GM18868 (cell line): ENCODE results near the gene IGBP1.
"Not testable (repeated sequence)": the region's sequence is repeated elsewhere in the genome, so short reads cannot be mapped to it uniquely, and the experiment has no call there.

Experiments used
- ATAC-seq: cut with Tn5 transposase; IDR thresholded peaks from one replicate; pipeline ENCODE4 v1.9.1; 2021; ENCODE audit warnings: mild to moderate bottlenecking, moderate library complexity; ENCODE audit not compliant: unreplicated experiment

Gene IGBP1

DNA sequence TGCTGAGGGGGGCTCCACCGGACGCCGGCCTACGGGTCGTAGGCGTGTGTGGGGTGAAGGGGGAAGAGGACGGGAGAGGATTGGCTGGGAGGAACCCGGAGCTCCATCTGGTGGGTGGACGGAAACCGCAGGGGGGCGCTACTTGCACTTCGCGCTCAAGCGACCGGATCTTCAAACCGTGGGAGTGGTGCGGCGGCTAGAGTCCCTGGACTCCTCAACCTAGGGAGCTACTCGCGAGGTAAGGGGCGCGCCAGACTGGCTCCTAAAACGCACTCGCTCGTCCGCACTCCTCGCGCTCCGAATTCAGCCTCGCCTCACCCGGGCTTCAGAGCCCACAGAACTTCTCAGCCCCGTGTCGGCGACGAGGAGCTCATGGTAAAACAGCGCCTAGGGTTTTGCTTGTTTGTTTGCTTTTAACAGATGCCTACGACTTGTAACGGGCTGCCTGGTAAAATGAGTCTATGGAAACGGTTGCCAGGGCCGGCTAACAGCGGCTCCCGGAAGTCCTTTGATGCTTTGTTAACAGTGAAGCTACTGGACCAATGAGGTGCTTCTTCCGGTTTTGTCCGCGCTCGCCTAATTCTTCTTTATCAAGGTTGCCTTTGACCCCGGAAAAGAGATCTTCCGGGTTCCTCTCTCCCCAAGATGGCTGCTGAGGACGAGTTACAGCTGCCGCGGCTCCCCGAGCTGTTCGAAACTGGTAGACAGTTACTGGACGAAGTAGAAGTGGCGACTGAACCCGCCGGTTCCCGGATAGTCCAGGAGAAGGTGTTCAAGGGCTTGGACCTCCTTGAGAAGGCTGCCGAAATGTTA, at the start of gene IGBP1:
Gene IGBP1, plus strand, starts transcription at position 145 of the 813 bp plus-strand sequence. Its CDS starts 501 bp downstream, at position 646.
- peak; percentile 87 for ATAC-seq

DNA sequence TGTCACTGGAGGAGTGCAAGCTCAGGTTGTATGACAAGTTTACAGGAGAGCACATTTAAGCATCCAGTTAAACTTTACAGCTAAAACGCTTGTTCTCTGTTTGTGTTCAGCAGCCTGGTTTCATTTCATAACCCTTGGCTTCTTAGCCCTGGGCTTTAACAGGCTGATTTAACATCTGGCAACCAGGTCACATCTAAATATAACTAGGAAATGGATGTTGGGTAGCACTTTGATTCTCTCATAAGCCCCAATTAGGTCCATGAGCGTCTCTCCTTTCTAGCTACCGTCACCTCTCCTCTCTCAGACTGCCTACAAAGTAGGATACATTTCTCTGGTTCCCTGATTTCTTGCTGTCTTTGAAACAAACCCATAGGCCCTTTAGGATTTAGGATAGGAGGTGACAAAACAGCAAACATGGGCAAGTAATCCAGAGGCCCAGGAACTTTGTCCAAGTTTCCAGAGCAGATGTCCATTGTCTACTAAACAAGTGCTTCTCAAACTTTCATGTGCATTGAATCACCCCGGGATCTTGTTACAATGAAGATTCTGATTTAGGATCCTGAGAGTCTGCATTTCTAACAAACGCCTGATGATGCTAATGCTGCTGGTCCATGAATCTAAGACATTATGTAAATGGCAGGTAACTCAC, 48.5 kb upstream of the IGBP1 start:
- ATAC-seq = no peak

DNA sequence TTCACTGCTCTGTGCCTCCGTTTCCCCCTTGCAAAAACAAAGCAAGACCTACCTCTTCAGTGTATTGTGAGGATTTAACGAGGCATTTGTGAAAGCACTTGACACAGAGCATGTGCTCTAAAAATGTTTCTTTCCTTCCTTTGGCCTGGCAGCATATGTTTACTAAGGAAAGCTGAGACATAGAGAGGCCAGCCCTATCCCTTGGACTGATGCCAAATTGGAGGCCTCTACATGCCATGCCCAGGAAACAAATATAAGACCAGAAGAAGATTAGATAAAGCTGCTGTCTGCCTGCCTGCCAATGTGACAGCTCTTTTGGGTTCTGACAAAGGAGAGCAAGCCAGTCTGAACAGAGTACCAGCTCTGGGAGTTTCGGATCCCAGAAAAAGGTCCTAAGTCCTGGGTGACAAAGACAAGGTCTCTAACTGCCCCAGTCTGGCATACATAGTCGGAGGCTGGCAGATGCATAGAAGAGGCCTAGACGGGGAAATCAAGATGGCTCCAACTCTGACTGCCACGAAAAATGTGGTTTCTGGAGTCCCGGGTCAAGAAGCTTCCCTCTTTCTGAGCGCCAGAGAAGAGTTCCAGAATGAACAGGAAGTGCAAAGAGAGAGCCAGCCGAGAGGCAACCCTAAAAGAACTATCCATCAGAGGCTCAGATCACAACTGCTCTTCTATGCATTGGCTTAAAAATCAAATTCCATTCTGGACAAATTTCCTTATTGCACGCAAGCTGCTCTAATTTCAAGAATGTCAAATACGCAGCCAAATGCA, 45.2 kb upstream of the IGBP1 start:
- no peak for ATAC-seq

- ATAC-seq = no peak
These were observed 44.5 kb upstream of the IGBP1 start for GRCh38 chrX:70088751-70089150.

DNA sequence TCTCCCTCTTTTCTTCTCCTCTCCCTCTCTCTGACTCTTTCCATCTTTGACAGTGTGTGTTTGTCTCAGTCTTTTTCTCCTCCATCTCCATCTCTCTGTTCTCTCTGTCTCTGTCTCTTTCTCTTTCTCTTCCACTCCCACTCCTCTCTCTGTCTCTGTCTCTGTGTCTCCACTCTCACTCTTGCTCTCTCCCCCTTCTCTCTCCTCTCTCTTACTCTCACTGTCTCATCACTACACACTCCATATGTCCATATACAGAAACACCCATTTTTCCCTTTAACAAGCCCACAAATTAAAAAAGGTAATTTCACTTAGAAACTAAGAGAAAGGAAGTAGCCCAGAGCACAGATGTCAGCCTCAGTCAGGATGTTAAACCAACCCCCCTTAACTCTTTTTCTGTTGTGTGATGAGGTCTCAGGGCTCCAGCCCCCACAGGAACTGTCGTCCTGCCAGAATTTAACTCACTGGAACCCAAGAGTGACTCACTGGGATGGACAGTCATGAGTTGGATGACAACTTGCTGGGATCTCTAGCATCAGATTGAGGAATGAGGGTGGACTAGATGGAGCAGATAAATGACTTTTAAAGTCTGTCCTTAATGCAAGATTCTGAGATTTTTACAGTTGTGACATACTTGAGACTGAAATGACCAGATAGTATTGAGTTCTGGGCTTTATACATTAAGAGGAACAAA, 43.5 kb upstream of the IGBP1 start:
- no peak for ATAC-seq

- no peak for ATAC-seq
These were observed 41.0 kb upstream of the IGBP1 start for GRCh38 chrX:70092247-70092646.

GRCh38 chrX:70096052-70096451, 37.2 kb upstream of the IGBP1 start:
- no peak for ATAC-seq

- no peak for ATAC-seq
These were observed 28.0 kb upstream of the IGBP1 start for GRCh38 chrX:70105229-70105628.

GRCh38 chrX:70111436-70112026, 21.7 kb upstream of the IGBP1 start:
- ATAC-seq = not testable (repeated sequence)

GRCh38 chrX:70117738-70118137, 15.5 kb upstream of the IGBP1 start:
- ATAC-seq = no peak

GRCh38 chrX:70123014-70123413, 10.2 kb upstream of the IGBP1 start:
- not testable (repeated sequence) for ATAC-seq

- no peak for ATAC-seq
These were observed 8.6 kb upstream of the IGBP1 start for GRCh38 chrX:70124678-70125077.

GRCh38 chrX:70128071-70128470, 5.2 kb upstream of the IGBP1 start:
- no peak for ATAC-seq

DNA sequence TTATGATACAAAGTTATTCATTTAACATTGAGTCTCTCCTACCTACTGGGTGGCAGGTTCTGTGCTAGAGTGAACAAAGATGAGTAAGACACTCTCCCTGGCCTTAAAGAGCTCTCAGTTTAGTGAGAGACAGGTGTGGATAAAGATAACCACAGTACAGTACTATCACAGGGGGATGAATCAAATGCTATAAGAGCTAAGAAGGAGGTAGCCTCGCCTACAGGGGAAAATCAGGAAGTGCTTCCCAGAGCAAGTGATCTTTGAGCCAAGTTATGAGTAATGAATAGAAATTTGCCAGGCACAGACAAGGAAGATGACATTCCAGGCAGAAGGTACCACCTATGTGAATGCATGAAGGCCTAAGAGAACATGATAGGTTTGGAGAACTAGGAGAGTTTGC, 3.4 kb upstream of the IGBP1 start:
- ATAC-seq = no peak

- ATAC-seq = no peak
These were observed 1.0 kb upstream of the IGBP1 start for GRCh38 chrX:70132224-70132623.

- ATAC-seq = no peak
These were observed 357 bp upstream of the IGBP1 start for GRCh38 chrX:70132877-70133302.

DNA sequence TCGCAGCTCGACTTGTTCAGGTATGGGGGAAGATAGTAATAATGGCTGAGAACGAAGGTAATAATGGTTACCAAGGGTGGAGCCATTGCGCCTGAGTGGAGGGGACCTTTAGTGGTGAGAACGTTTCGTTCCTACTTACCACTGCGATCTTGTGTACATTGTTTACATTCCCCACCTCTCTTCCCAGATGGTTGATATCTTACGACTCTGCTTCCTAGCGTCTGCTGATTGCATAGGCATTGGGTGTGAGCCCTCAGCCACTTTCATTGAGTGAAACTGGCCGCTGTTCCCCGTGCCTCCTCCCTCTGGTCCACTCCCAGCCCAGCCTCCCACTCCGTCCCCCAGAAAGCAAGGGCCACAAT, 850 bp downstream of the IGBP1 start:
- ATAC-seq = peak; percentile 11

DNA sequence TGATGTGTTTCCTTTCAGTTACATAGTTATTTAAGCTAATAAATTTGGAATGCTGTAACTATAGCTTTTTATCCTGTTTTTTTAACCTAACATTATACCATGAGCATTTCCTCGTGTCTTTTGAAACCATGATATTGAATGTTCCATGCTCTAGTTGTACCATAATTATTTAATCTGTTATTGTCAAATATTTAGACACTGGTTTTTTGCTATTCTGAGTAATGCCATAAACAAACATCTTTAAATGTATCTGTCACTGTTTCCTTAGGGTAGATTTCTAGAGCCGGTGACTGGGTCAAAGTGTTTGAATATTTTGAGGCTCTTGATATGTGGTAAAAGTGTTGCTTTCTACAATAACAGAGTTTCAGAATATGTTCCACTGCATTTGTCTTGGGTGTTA, 5.4 kb downstream of the IGBP1 start:
- no peak for ATAC-seq

DNA sequence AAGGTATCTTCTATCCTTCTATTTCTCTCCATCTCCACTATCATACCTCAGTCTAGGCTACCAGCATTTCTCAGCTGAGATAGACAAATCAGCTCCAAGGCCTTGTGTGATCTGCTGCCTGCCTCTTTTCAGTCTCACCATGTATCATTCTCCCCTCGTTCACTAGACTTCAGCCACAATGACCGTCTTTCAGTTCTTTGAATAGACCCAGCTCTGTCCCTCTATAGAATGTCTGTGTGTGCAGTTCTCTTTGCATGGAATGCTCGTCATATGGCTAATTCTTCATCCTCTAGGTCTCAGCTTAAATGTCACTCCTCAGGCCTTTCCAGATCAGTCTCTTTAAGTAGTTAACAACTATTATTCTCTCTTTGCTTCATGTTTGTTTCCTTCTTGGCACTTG, 6.5 kb downstream of the IGBP1 start:
- no peak for ATAC-seq

DNA sequence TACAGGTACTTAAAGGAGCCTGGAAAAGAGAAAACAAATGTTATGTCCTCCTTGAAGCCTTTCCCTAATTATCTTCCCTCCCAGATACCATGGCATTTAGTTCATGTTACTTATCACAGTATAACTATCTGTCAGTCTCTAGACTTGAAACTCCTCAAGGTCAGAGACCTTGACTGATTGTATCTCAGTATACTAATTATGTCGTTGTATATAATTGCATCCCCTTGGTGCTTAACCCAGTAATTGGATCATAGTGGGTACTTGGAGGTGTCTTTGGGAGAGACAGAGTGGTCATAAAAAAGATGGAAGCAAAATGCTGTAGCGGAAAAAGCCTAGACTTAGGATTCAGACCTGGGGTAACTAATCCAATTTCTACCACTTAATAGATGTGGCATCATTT, 8.1 kb downstream of the IGBP1 start:
- ATAC-seq = no peak
